Kidney (tissue), 14 donors: ENCODE measurements around the gene SLC25A26. TPM values are rescaled to one million over a fixed set of nuclear protein-coding genes. Genes with fewer than 3 reads are reported as not detected.
"Not testable (repeated sequence)": the region's sequence is repeated elsewhere in the genome, so short reads cannot be mapped to it uniquely, and the experiment has no call there.

ENCODE experiments used
- DNase-seq, 5 donors: peaks; one replicate each; pipeline ENCODE4 v3.0.0-alpha.2; 2013 to 2020
- FAIRE-seq: peaks from 2 replicates; lab custom pipeline; 2012; peaks lifted over from hg19 to GRCh38; lab: Jason Lieb, UNC
- H3K27ac ChIP-seq, 2 donors: one replicate each; pipeline ENCODE4 v1.7.0; 2013; ENCODE audit warnings: low read depth in 2 of 2, low read length in 2 of 2, inconsistent platforms in 1 of 2
- H3K27me3 ChIP-seq: one replicate; pipeline ENCODE4 v1.7.1; 2013; ENCODE audit warnings: low read length, inconsistent platforms; ENCODE audit not compliant: control insufficient read depth, insufficient read depth
- H3K36me3 ChIP-seq, 3 donors: one replicate each; pipeline versions ENCODE4 v1.7.0 to v1.7.1; 2013; ENCODE audit warnings: low read length in 3 of 3, control low read depth in 1 of 3, inconsistent platforms in 1 of 3; ENCODE audit not compliant: insufficient read depth in 3 of 3, control insufficient read depth in 2 of 3
- H3K4me1 ChIP-seq, 3 donors: one replicate each; pipeline versions ENCODE4 v1.7.0 to v1.7.1; 2013; ENCODE audit warnings: low read length in 3 of 3, inconsistent platforms in 1 of 3, low read depth in 1 of 3; ENCODE audit not compliant: control insufficient read depth in 2 of 3, insufficient read depth in 2 of 3
- H3K4me3 ChIP-seq, 3 donors: one replicate each; pipeline versions ENCODE4 v1.7.0 to v1.8.1; 2013; ENCODE audit warnings: low read length in 3 of 3, control low read depth in 1 of 3, inconsistent platforms in 1 of 3
- H3K9ac ChIP-seq, 3 donors: one replicate each; pipeline versions ENCODE4 v1.7.0 to v1.7.1; 2013; ENCODE audit warnings: low read length in 3 of 3, control low read depth in 1 of 3, inconsistent platforms in 1 of 3
- H3K9me3 ChIP-seq, 3 donors: one replicate each; pipeline versions ENCODE4 v1.7.0 to v1.7.1; 2013; ENCODE audit warnings: low read length in 3 of 3, control low read depth in 1 of 3, inconsistent platforms in 1 of 3; ENCODE audit not compliant: control insufficient read depth in 2 of 3, insufficient read depth in 1 of 3
- intact Hi-C: fragments of 100-400 bp; cut with DNase I; formaldehyde crosslinking; loops from one replicate; pipeline ENCODE4 v1.11.1; 2022
- polyA plus RNA-seq: library from polyadenylated mRNA; stranded (reverse); fragments of 350-450 nt; fragmentation: Illumina TruSeq; extraction: RNeasy Lipid Tissue Mini Kit (QIAGEN cat#74804); gene quantifications from one replicate; pipeline ENCODE4 v1.2.3, GENCODE V29; 2014; ENCODE audit warnings: low read depth, low replicate concordance; ENCODE audit not compliant: insufficient read depth
- total RNA-seq: library from RNA; stranded (reverse); fragmentation: NEBNext Ultra II Directional; extraction: Animal tissue kit (Norgen Biotek cat#: 25700); gene quantifications from one replicate; pipeline ENCODE4 v1.2.1, GENCODE V29; 2021
- TF ChIP-seq, protein P1 (sequence below): IDR thresholded peaks from 3 replicates; pipeline ENCODE4 v1.5.1; 2012; ENCODE audit warnings: mild to moderate bottlenecking, moderate library complexity, borderline replicate concordance; ENCODE audit not compliant: insufficient read depth; ENCODE audit errors: extremely low read depth
- donor health status: control.
- donor health status: control.
- donor health status: control.
- donor health status: control.
- donor health status: control.
- donor health status: DM: yes; HTN: yes; CAD: no.
- donor health status: Normal renal cell carcinoma (clear cell type).

SLC25A26 gene
- total and polyA plus RNA-seq, 2 donors from 2014 or later: 23.9 to 25.4 TPM

DNA sequence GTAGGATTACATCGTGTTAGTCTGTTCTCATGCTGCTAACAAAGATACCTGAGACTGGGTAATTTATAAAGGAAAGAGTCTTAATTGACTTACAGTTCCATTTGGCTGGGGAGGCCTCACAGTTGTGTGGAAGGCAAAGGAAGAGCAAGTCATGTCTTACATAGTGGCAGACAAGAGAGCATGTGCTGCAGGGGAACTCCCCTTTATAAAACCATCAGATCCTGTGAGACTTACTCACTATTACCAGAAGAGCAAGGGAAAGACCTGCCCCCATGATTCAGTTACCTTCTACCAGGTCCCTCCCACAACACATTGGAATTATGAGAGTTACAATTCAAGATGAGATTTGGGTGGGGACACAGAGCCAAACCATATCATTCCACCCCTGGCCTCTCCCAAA, 3.4 kb downstream of the SLC25A26 start:
- Histone ChIP-seq H3K4me1 (peaks cover 0 to 6% (median 4%) of the 10 kb centered on the region in 3 donors), H3K9me3 (no peaks in the 10 kb centered on the region), H3K36me3 (no peaks in the 10 kb centered on the region), H3K4me3 (no peak overlapping the region), H3K9ac (no peak overlapping the region), H3K27me3 (no peaks in the 10 kb centered on the region), H3K27ac (no peak overlapping the region)
- TF ChIP-seq, protein P1, sequence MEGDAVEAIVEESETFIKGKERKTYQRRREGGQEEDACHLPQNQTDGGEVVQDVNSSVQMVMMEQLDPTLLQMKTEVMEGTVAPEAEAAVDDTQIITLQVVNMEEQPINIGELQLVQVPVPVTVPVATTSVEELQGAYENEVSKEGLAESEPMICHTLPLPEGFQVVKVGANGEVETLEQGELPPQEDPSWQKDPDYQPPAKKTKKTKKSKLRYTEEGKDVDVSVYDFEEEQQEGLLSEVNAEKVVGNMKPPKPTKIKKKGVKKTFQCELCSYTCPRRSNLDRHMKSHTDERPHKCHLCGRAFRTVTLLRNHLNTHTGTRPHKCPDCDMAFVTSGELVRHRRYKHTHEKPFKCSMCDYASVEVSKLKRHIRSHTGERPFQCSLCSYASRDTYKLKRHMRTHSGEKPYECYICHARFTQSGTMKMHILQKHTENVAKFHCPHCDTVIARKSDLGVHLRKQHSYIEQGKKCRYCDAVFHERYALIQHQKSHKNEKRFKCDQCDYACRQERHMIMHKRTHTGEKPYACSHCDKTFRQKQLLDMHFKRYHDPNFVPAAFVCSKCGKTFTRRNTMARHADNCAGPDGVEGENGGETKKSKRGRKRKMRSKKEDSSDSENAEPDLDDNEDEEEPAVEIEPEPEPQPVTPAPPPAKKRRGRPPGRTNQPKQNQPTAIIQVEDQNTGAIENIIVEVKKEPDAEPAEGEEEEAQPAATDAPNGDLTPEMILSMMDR: no peak
- DNase-seq (no peak), FAIRE-seq (no peak)
- intact Hi-C loops: no loop called here

DNA sequence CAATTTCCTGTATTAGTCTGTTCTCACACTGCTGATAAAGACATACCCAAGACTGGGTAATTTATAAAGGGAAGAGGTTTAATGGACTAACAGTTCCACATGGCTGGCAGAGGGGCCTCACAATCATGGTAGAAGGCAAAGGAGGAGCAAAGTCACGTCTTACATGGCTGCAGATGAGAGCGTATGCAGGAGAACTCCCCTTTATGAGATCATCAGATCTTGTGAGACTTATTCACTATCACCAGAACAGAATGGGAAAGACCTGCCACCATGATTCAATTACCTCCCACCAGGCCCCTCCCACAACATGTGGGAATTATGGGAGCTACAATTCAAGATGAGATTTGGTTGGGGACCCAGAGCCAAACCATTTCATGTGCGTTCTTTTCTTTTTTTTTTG, 5.3 kb downstream of the SLC25A26 start:
- H3K9me3 ChIP-seq, intact Hi-C loops, DNase-seq, H3K36me3 ChIP-seq, H3K4me1 ChIP-seq, H3K27me3 ChIP-seq, H3K27ac ChIP-seq, H3K9ac ChIP-seq, FAIRE-seq, H3K4me3 ChIP-seq: not testable (repeated sequence)

DNA sequence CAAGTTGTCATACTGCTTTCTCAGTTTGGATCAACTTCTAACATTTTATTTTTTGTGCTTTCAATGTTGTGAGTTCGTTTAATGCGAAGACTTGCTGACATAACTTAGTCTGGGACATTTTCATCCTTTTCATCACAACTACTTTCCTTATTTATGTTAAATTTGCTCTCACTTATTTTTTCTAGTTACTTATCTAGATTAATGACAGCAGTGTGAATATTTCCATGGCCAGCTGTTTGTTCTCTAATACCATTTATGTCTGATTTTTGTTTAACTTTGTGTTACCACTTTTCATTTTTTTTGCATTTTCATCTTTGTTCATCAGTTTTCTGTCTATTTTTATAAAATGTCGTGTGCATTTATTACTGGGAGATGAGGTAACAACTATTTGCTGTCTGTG, 6.2 kb downstream of the SLC25A26 start:
- no peak overlapping the region for H3K9ac ChIP-seq
- H3K36me3 ChIP-seq: no peaks in the 10 kb centered on the region
- FAIRE-seq (no peak), DNase-seq (no peak)
- no peaks in the 10 kb centered on the region for H3K4me1 ChIP-seq
- H3K27ac ChIP-seq: no peak overlapping the region
- intact Hi-C loops: no loop called here
- no peaks in the 10 kb centered on the region for H3K27me3 ChIP-seq
- TF ChIP-seq, protein P1: no peak
- no peak overlapping the region for H3K4me3 ChIP-seq
- H3K9me3 ChIP-seq: no peaks in the 10 kb centered on the region

DNA sequence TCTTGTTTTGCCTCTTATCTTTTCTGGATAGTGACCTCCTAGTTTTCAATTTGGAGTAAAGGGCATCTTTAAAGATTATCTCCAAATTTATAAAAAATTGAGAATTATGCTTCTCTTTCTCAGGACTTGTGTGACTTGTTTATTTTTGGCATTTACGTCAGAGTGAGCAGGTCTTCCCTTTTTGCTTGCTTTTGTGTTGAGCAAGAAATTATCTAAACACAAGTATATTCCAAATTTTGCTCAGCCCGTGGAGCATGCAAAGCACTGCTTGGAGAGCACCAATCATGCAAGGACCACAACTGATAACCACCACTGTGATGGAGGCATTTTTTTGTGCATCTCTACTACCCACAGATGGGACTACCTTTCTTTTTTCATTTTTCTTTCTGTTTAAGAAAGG, 7.1 kb downstream of the SLC25A26 start:
- no peaks in the 10 kb centered on the region for H3K27me3 ChIP-seq
- no peak overlapping the region for H3K4me3 ChIP-seq
- TF ChIP-seq, protein P1: no peak
- no peaks in the 10 kb centered on the region for H3K4me1 ChIP-seq
- H3K9ac ChIP-seq: no peak overlapping the region
- intact Hi-C loops: no loop called here
- DNase-seq (no peak), FAIRE-seq (no peak)
- H3K27ac ChIP-seq: no peak overlapping the region
- no peaks in the 10 kb centered on the region for H3K36me3 ChIP-seq
- no peaks in the 10 kb centered on the region for H3K9me3 ChIP-seq
